GM11168 (cell line): ENCODE results near the gene GLRA1.
"Not testable (repeated sequence)": the region's sequence is repeated elsewhere in the genome, so short reads cannot be mapped to it uniquely, and the experiment has no call there.

Experiments
- in situ Hi-C: fragments of 300-500 bp; cut with MboI; formaldehyde crosslinking; loops from one replicate; pipeline ENCODE4 v1.12.0; 2022; ENCODE audit warnings: low sequenced_read_pairs; ENCODE audit not compliant: unreplicated experiment

The GLRA1 gene

GRCh38 chr5:151784141-151784540 is 140.5 kb downstream of the GLRA1 start:
- in situ Hi-C loops: no loop called here

- in situ Hi-C loops: not testable (repeated sequence)
These were observed 141.0 kb downstream of the GLRA1 start for GRCh38 chr5:151783664-151784063.

- in situ Hi-C loops: no loop called here
These were observed 143.4 kb downstream of the GLRA1 start for GRCh38 chr5:151781201-151781600.

- in situ Hi-C loops: no loop called here
These were observed 144.3 kb downstream of the GLRA1 start for GRCh38 chr5:151780348-151780747.

- in situ Hi-C loops: no loop called here
These were observed 145.0 kb downstream of the GLRA1 start for GRCh38 chr5:151779531-151780125.

GRCh38 chr5:151775025-151775606 is 149.5 kb downstream of the GLRA1 start:
- in situ Hi-C loops: no loop called here

- in situ Hi-C loops: no loop called here
These were observed 150.7 kb downstream of the GLRA1 start for GRCh38 chr5:151773951-151774350.

GRCh38 chr5:151772846-151773561 is 151.6 kb downstream of the GLRA1 start:
- in situ Hi-C loops: no loop called here
